GM23248 (cell line): ENCODE data around the gene RALA. TPM values are rescaled to one million over a fixed set of nuclear protein-coding genes. Genes with fewer than 3 reads are reported as not detected.
"Not testable (repeated sequence)": the region's sequence is repeated elsewhere in the genome, so short reads cannot be mapped to it uniquely, and the experiment has no call there.

Experiments used
- DNase-seq: peaks from one replicate; pipeline ENCODE4 v3.0.0-alpha.2; 2015
- H2AFZ ChIP-seq: fragments of 200-600 bp; sonication (generic); 2 replicates; pipeline ENCODE4 v1.6.1; 2016; ENCODE audit warnings: antibody characterized with exemption
- H3F3A ChIP-seq: fragments of 200-600 bp; sonication (generic); 2 replicates; pipeline ENCODE4 v1.6.1; 2016; ENCODE audit warnings: mild to moderate bottlenecking, antibody characterized with exemption, mixed run types; ENCODE audit not compliant: insufficient read depth
- H3K27ac ChIP-seq: fragments of 200-600 bp; sonication (generic); 2 replicates; pipeline ENCODE4 v1.5.1; 2016; ENCODE audit warnings: mild to moderate bottlenecking
- H3K27me3 ChIP-seq: fragments of 200-600 bp; sonication (generic); replicated peaks from 2 replicates; pipeline ENCODE4 v1.6.1; 2016; ENCODE audit warnings: mild to moderate bottlenecking; ENCODE audit not compliant: insufficient read depth
- H3K36me3 ChIP-seq: fragments of 200-600 bp; sonication (generic); 2 replicates; pipeline ENCODE4 v1.6.1; 2016; ENCODE audit warnings: low read depth, mild to moderate bottlenecking
- H3K4me1 ChIP-seq: fragments of 200-600 bp; sonication (generic); 2 replicates; pipeline ENCODE4 v1.6.1; 2016; ENCODE audit warnings: mild to moderate bottlenecking; ENCODE audit not compliant: insufficient read depth
- H3K4me2 ChIP-seq: fragments of 200-600 bp; sonication (generic); one replicate; pipeline ENCODE4 v1.6.1; 2016; ENCODE audit warnings: mild to moderate bottlenecking; ENCODE audit not compliant: unreplicated experiment
- H3K4me3 ChIP-seq: fragments of 200-600 bp; sonication (generic); 2 replicates; pipeline ENCODE4 v1.5.1; 2016; ENCODE audit warnings: mild to moderate bottlenecking
- H3K79me2 ChIP-seq: fragments of 200-600 bp; sonication (generic); 2 replicates; pipeline ENCODE4 v1.6.1; 2016; ENCODE audit warnings: mild to moderate bottlenecking; ENCODE audit not compliant: insufficient read depth
- H3K9ac ChIP-seq: fragments of 200-600 bp; sonication (generic); 2 replicates; pipeline ENCODE4 v1.6.1; 2016; ENCODE audit warnings: mild to moderate bottlenecking
- H3K9me2 ChIP-seq: fragments of 200-600 bp; sonication (generic); 2 replicates; pipeline ENCODE4 v1.6.1; 2016; ENCODE audit warnings: mixed run types, mild to moderate bottlenecking, moderate library complexity; ENCODE audit not compliant: insufficient read depth
- H3K9me3 ChIP-seq: fragments of 200-600 bp; sonication (generic); one replicate; pipeline ENCODE4 v1.6.1; 2017; ENCODE audit warnings: low read depth
- H4K20me1 ChIP-seq: fragments of 200-600 bp; sonication (generic); 2 replicates; pipeline ENCODE4 v1.6.0; 2016; ENCODE audit not compliant: insufficient read depth
- EZH2 ChIP-seq: fragments of 200-600 bp; sonication (generic); IDR thresholded peaks from 2 replicates; pipeline ENCODE4 v1.6.1; 2018; ENCODE audit warnings: antibody characterized with exemption, mild to moderate bottlenecking; ENCODE audit not compliant: insufficient read depth, poor library complexity, severe bottlenecking
- EZH2phosphoT487 ChIP-seq: fragments of 200-600 bp; sonication (generic); IDR thresholded peaks from 2 replicates; pipeline ENCODE4 v1.6.1; 2018; ENCODE audit warnings: antibody characterized with exemption, moderate library complexity, mild to moderate bottlenecking, low read depth; ENCODE audit not compliant: insufficient read depth
- WGBS, 2 experiments: methylation state at CpG; one replicate each; pipeline ENCODE4 v1.1.6; 2015 to 2017; ENCODE audit warnings: low lambda C conversion rate in 2 of 2, low coverage in 1 of 2; ENCODE audit errors: missing lambda C conversion rate in 2 of 2; 5-methylcytosine and 5-hydroxymethylcytosine counted together
- in situ Hi-C: fragments of 300-500 bp; cut with MboI; formaldehyde crosslinking; loops from 2 replicates; pipeline ENCODE4 v1.15.0; 2020
- polyA plus RNA-seq: library from polyadenylated mRNA; unstranded; fragments of >200 nt; fragmentation: Nextera tagmentation; extraction: Ambion mirVana; gene quantifications from 2 replicates; pipeline ENCODE4 v1.2.1, GENCODE V29; 2016
- total RNA-seq: library from RNA; depleted of rRNA; stranded (reverse); fragments of >200 nt; shearing (Covaris generic); gene quantifications from 2 replicates; pipeline ENCODE4 v1.2.3, GENCODE V29; 2014

The RALA gene
- total and polyA plus RNA-seq, 2 experiments from 2014 or later, result 21.7 to 82.8 TPM

GRCh38 chr7:39749717-39750116, 126.3 kb downstream of the RALA start:
- no peaks in the 10 kb centered on the region for H3K9me3 ChIP-seq
- H3K4me2 ChIP-seq, result no peak overlapping the region
- H3F3A ChIP-seq, result peaks cover 24% of the 10 kb centered on the region
- H3K36me3 ChIP-seq, result no peaks in the 10 kb centered on the region
- WGBS, 2 experiments, result 95 to 96% methylated on average over 2 of the region's 2 CpGs
- H3K4me1 ChIP-seq, result peaks cover 15% of the 10 kb centered on the region
- no peaks in the 10 kb centered on the region for H3K79me2 ChIP-seq
- no peaks in the 10 kb centered on the region for H4K20me1 ChIP-seq
- H3K4me3 ChIP-seq, result no peak overlapping the region
- H3K27ac ChIP-seq, result no peak overlapping the region
- no peak overlapping the region for H3K9ac ChIP-seq
- no peaks in the 10 kb centered on the region for H3K27me3 ChIP-seq
- DNase-seq, result no peak
- in situ Hi-C loops, result loop anchor here (5.0 kb wide), 1 partner anchor 167 kb away; no protein-coding TSS in a partner anchor
- no peak overlapping the region for H2AFZ ChIP-seq
- H3K9me2 ChIP-seq, result no peaks in the 10 kb centered on the region
- TF ChIP-seq EZH2 (no peak), EZH2phosphoT487 (no peak)

GRCh38 chr7:39750253-39751077, 127.1 kb downstream of the RALA start:
- TF ChIP-seq EZH2, result no peak
- no peak for TF ChIP-seq EZH2phosphoT487
- Histone ChIP-seq H3K9me2 (no peaks in the 10 kb centered on the region), H3K27me3 (no peaks in the 10 kb centered on the region), H3K4me3 (no peak overlapping the region), H3K9me3 (no peaks in the 10 kb centered on the region), H3F3A (peaks cover 31% of the 10 kb centered on the region), H3K4me1 (peaks cover 22% of the 10 kb centered on the region), H3K9ac (no peak overlapping the region), H3K4me2 (no peak overlapping the region), H3K27ac (no peak overlapping the region), H4K20me1 (no peaks in the 10 kb centered on the region), H3K36me3 (no peaks in the 10 kb centered on the region), H3K79me2 (no peaks in the 10 kb centered on the region), H2AFZ (no peak overlapping the region)
- DNase-seq, result no peak
- in situ Hi-C loops, result no loop called here
- WGBS, 2 experiments, result 83 to 87% methylated on average over 5 of the region's 5 CpGs

GRCh38 chr7:39753237-39753636, 129.9 kb downstream of the RALA start:
- H3K27ac ChIP-seq, H3K27me3 ChIP-seq, H3K4me2 ChIP-seq, DNase-seq, H3K9me2 ChIP-seq, H2AFZ ChIP-seq, H3K9ac ChIP-seq, H3K79me2 ChIP-seq, H3K4me3 ChIP-seq, H4K20me1 ChIP-seq, H3K36me3 ChIP-seq, in situ Hi-C loops, H3K9me3 ChIP-seq: not testable (repeated sequence)
- peaks cover 22% of the 10 kb centered on the region for H3K4me1 ChIP-seq
- H3F3A ChIP-seq, result peaks cover 27% of the 10 kb centered on the region
- WGBS, 2 experiments, result 97 to 98% methylated on average over 5 of the region's 5 CpGs

- Histone ChIP-seq H3F3A (peaks cover 26% of the 10 kb centered on the region), H2AFZ (no peak overlapping the region), H3K9ac (peak overlapping the region; percentile 56; the same call in 1 of the 2 replicates), H3K9me3 (no peaks in the 10 kb centered on the region), H3K4me2 (peak overlapping the region; percentile 51), H3K27me3 (no peaks in the 10 kb centered on the region), H3K27ac (peak overlapping the region; percentile 76), H4K20me1 (no peaks in the 10 kb centered on the region), H3K4me3 (no peak overlapping the region), H3K9me2 (no peaks in the 10 kb centered on the region), H3K4me1 (peaks cover 20% of the 10 kb centered on the region), H3K79me2 (no peaks in the 10 kb centered on the region), H3K36me3 (no peaks in the 10 kb centered on the region)
- DNase-seq, result no peak
- in situ Hi-C loops, result no loop called here
- TF ChIP-seq EZH2phosphoT487, result no peak
- no peak for TF ChIP-seq EZH2
- 95 to 96% methylated on average over 21 to 29 of the region's 29 CpGs for WGBS, 2 experiments
Measured at GRCh38 chr7:39753823-39754325, 130.5 kb downstream of the RALA start.
